ENCODE results near the gene ABLIM1.

- no peak for TF ChIP-seq CTCF (IDR thresholded peaks at IDR 0.05)
- no peak for TF ChIP-seq POLR2A (IDR thresholded peaks at IDR 0.05)
- no peak for TF ChIP-seq POLR2AphosphoS5 (IDR thresholded peaks at IDR 0.05)
Observed at GRCh38 chr10:114397651-114398145, 260.4 kb downstream of the ABLIM1 start.
